Breast epithelium (tissue), 3 donors: ENCODE measurements around the gene SLC5A11.

Experiments
- CTCF ChIP-seq, 3 donors: fragments of 450-650 bp; IDR thresholded peaks; one replicate each; pipeline ENCODE4 v1.5.1; 2016 to 2017; ENCODE audit warnings: antibody characterized with exemption in 3 of 3, mild to moderate bottlenecking in 3 of 3, moderate library complexity in 3 of 3
- POLR2A ChIP-seq: fragments of 450-650 bp; IDR thresholded peaks from one replicate; pipeline ENCODE4 v1.6.1; 2016; ENCODE audit warnings: antibody characterized with exemption, mild to moderate bottlenecking, moderate library complexity
- POLR2AphosphoS5 ChIP-seq, 3 donors: sonication (generic); formaldehyde crosslinking; IDR thresholded peaks; one replicate each; pipeline ENCODE4 v1.6.1; 2017; ENCODE audit warnings: antibody characterized with exemption in 3 of 3

GRCh38 chr16:24858219-24859041 is 12.7 kb downstream of the SLC5A11 start:
- TF ChIP-seq CTCF (IDR thresholded peaks at IDR 0.05) (no peak), POLR2AphosphoS5 (IDR thresholded peaks at IDR 0.05) (no peak), POLR2A (no peak)
